ENCODE results near the gene RALA.
"Not testable (repeated sequence)": the region's sequence is repeated elsewhere in the genome, so short reads cannot be mapped to it uniquely, and the experiment has no call there.

The RALA gene

GRCh38 chr7:39683216-39683845 lies 60.0 kb downstream of the RALA start:
- peak; percentile 43 for DNase-seq (ENCODE audit: low read depth)

- DNase-seq (ENCODE audit: low read depth), result no peak
Observed at GRCh38 chr7:39686261-39686924, 63.0 kb downstream of the RALA start.

- DNase-seq (ENCODE audit: low read depth), result peak; percentile 66
Observed at GRCh38 chr7:39688611-39689480, 65.5 kb downstream of the RALA start.

- DNase-seq (ENCODE audit: low read depth), result peak; percentile 88
Observed at GRCh38 chr7:39691821-39692220, 68.4 kb downstream of the RALA start.

- not testable (repeated sequence) for DNase-seq (ENCODE audit: low read depth)
Observed at GRCh38 chr7:39693086-39693485, 69.7 kb downstream of the RALA start.

GRCh38 chr7:39693812-39694211 lies 70.4 kb downstream of the RALA start:
- peak; percentile 48 for DNase-seq (ENCODE audit: low read depth)

- no peak for DNase-seq (ENCODE audit: low read depth)
Observed at GRCh38 chr7:39695852-39696586, 72.6 kb downstream of the RALA start.

- no peak for DNase-seq (ENCODE audit: low read depth)
Observed at GRCh38 chr7:39696631-39697030, 73.3 kb downstream of the RALA start.

- no peak for DNase-seq (ENCODE audit: low read depth)
Observed at GRCh38 chr7:39697483-39697882, 74.1 kb downstream of the RALA start.

GRCh38 chr7:39700165-39700564 lies 76.8 kb downstream of the RALA start:
- no peak for DNase-seq (ENCODE audit: low read depth)

GRCh38 chr7:39700932-39701331 lies 77.6 kb downstream of the RALA start:
- DNase-seq (ENCODE audit: low read depth), result no peak

GRCh38 chr7:39702133-39702532 lies 78.8 kb downstream of the RALA start:
- DNase-seq (ENCODE audit: low read depth), result no peak

- peak; percentile 32 for DNase-seq (ENCODE audit: low read depth)
Observed at GRCh38 chr7:39703144-39703543, 79.8 kb downstream of the RALA start.

- DNase-seq (ENCODE audit: low read depth), result no peak
Observed at GRCh38 chr7:39709029-39709428, 85.7 kb downstream of the RALA start.

GRCh38 chr7:39709768-39710311 lies 86.5 kb downstream of the RALA start:
- DNase-seq (ENCODE audit: low read depth), result peak; percentile 33

- no peak for DNase-seq (ENCODE audit: low read depth)
Observed at GRCh38 chr7:39712751-39713150, 89.4 kb downstream of the RALA start.

- no peak for DNase-seq (ENCODE audit: low read depth)
Observed at GRCh38 chr7:39714447-39715091, 91.2 kb downstream of the RALA start.

GRCh38 chr7:39720586-39720985 lies 97.2 kb downstream of the RALA start:
- DNase-seq (ENCODE audit: low read depth), result no peak

GRCh38 chr7:39721345-39721744 lies 98.0 kb downstream of the RALA start:
- no peak for DNase-seq (ENCODE audit: low read depth)

- no peak for DNase-seq (ENCODE audit: low read depth)
Observed at GRCh38 chr7:39721919-39722597, 98.7 kb downstream of the RALA start.
